Endodermal cell (in vitro differentiated cells): Measurements from ENCODE around the gene RPN1. TPM values are rescaled to one million over a fixed set of nuclear protein-coding genes. Genes with fewer than 3 reads are reported as not detected.

ENCODE experiments used
- DNase-seq: peaks from one replicate; pipeline ENCODE4 v3.0.0-alpha.2; 2017
- H3K27ac ChIP-seq: 2 replicates; pipeline ENCODE4 v1.5.1; 2013; ENCODE audit warnings: mild to moderate bottlenecking, low read depth, low read length, moderate library complexity
- H3K27me3 ChIP-seq: 2 replicates; pipeline ENCODE4 v1.6.1; 2013; ENCODE audit warnings: mild to moderate bottlenecking, low read length, moderate library complexity; ENCODE audit not compliant: insufficient read depth, control insufficient read depth, poor library complexity, severe bottlenecking
- H3K36me3 ChIP-seq: 2 replicates; pipeline ENCODE4 v1.7.0; 2013; ENCODE audit warnings: mild to moderate bottlenecking, low read length, moderate library complexity; ENCODE audit not compliant: control insufficient read depth, insufficient read depth
- H3K4me1 ChIP-seq: one replicate; pipeline ENCODE4 v1.7.0; 2013; ENCODE audit warnings: low read length; ENCODE audit not compliant: control insufficient read depth, insufficient read depth
- H3K4me3 ChIP-seq: 2 replicates; pipeline ENCODE4 v1.5.1; 2013; ENCODE audit warnings: mild to moderate bottlenecking, low read length, moderate library complexity
- H3K9ac ChIP-seq: 2 replicates; pipeline ENCODE4 v1.6.1; 2013; ENCODE audit warnings: mild to moderate bottlenecking, low read length, moderate library complexity; ENCODE audit not compliant: poor library complexity, severe bottlenecking; ENCODE audit errors: extremely low read depth
- H3K9me3 ChIP-seq: 2 replicates; pipeline ENCODE4 v1.6.1; 2013; ENCODE audit warnings: mild to moderate bottlenecking, low read length, moderate library complexity; ENCODE audit not compliant: control insufficient read depth
- H3K27ac Mint-ChIP-seq: 2 replicates; pipeline ENCODE4 v1.8.0; 2020; ENCODE audit warnings: mixed read lengths
- H3K27me3 Mint-ChIP-seq: 2 replicates; pipeline ENCODE4 v1.8.0; 2021; ENCODE audit warnings: mild to moderate bottlenecking, mixed read lengths; ENCODE audit not compliant: insufficient read depth
- H3K36me3 Mint-ChIP-seq: 2 replicates; pipeline ENCODE4 v1.8.0; 2020; ENCODE audit warnings: low read depth, mixed read lengths
- H3K4me1 Mint-ChIP-seq: 2 replicates; pipeline ENCODE4 v1.8.0; 2020; ENCODE audit warnings: mixed read lengths
- H3K4me3 Mint-ChIP-seq: 2 replicates; pipeline ENCODE4 v1.8.0; 2020; ENCODE audit warnings: mild to moderate bottlenecking, moderate library complexity, mixed read lengths
- H3K9me3 Mint-ChIP-seq: 2 replicates; pipeline ENCODE4 v1.8.0; 2020; ENCODE audit warnings: mild to moderate bottlenecking, mixed read lengths
- WGBS, 2 experiments: methylation state at CpG; one replicate each; pipeline versions ENCODE4 v1.1.5 to v1.1.7; 2013; ENCODE audit warnings: missing lambda C conversion rate in 2 of 2, mixed read lengths in 1 of 2; ENCODE audit not compliant: insufficient coverage in 1 of 2, insufficient read length in 1 of 2; 5-methylcytosine and 5-hydroxymethylcytosine counted together
- total RNA-seq, 2 donors: library from RNA; stranded (reverse); fragmentation: NEBNext Ultra II Directional in 1 of 2; extraction: Animal tissue kit (Norgen Biotek cat#: 25700) in 1 of 2; gene quantifications; 2 replicates in 1 of 2; 3 replicates in 1 of 2; pipeline ENCODE4 v1.2.1, GENCODE V29; 2021
- TF ChIP-seq, protein P1 (sequence below): fragments of 200-600 bp; sonication (generic); conservative IDR thresholded peaks from 2 replicates; pipeline ENCODE4 v1.5.0; 2021; ENCODE audit warnings: antibody characterized with exemption, mild to moderate bottlenecking

Gene RPN1
- total RNA-seq, 2 donors from 2014 or later = 197 to 210 TPM

DNA sequence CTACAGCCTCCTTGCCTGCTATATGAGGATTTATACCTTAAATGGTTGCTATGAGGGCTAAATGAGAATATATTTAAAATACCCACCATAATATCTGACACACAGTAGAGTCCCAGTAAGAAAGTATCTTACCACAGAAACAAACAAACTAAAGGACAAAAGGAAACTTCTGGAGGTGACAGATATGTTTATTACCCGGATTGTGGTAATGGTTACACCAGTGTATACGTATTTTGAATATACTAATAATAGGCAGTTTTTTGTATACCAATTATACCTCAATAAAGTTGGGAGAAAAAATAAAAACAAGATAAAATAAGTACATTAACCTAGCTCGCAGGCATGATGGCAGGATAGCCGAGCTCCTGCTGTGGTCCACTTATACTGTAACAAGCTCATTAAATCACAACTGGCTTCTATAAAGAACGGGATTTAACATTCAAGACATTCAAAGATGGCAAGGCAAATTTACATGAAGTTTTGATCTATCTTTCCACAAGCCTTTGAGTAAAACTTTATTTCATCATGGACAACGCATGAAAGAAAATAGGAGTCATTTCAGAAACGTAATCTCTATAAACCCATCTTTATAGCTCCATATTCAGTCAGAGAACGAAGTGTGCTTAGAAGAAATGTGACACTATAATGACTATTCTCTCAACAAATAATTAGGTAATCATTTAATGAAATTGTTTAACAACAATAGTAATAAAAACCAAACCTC, 1.5 kb downstream of the RPN1 start:
- Mint-ChIP-seq H3K4me1 (peaks cover 9% of the 10 kb centered on the region), H3K4me3 (peak overlapping the region; percentile 81), H3K9me3 (peaks cover 8% of the 10 kb centered on the region), H3K27me3 (no peaks in the 10 kb centered on the region), H3K27ac (peak overlapping the region; percentile 81), H3K36me3 (peaks cover 18% of the 10 kb centered on the region)
- TF ChIP-seq, protein P1, sequence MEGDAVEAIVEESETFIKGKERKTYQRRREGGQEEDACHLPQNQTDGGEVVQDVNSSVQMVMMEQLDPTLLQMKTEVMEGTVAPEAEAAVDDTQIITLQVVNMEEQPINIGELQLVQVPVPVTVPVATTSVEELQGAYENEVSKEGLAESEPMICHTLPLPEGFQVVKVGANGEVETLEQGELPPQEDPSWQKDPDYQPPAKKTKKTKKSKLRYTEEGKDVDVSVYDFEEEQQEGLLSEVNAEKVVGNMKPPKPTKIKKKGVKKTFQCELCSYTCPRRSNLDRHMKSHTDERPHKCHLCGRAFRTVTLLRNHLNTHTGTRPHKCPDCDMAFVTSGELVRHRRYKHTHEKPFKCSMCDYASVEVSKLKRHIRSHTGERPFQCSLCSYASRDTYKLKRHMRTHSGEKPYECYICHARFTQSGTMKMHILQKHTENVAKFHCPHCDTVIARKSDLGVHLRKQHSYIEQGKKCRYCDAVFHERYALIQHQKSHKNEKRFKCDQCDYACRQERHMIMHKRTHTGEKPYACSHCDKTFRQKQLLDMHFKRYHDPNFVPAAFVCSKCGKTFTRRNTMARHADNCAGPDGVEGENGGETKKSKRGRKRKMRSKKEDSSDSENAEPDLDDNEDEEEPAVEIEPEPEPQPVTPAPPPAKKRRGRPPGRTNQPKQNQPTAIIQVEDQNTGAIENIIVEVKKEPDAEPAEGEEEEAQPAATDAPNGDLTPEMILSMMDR = no peak
- peak overlapping the region; percentile 92 for H3K4me3 ChIP-seq
- 53 to 59% methylated on average over 3 to 5 of the region's 8 CpGs for WGBS, 2 experiments
- peak overlapping the region; percentile 97 for H3K9ac ChIP-seq
- H3K27me3 ChIP-seq = no peaks in the 10 kb centered on the region
- H3K27ac ChIP-seq = no peak overlapping the region
- DNase-seq = no peak
- H3K4me1 ChIP-seq = no peaks in the 10 kb centered on the region
- peaks cover 28% of the 10 kb centered on the region for H3K36me3 ChIP-seq
- H3K9me3 ChIP-seq = peaks cover 5% of the 10 kb centered on the region

DNA sequence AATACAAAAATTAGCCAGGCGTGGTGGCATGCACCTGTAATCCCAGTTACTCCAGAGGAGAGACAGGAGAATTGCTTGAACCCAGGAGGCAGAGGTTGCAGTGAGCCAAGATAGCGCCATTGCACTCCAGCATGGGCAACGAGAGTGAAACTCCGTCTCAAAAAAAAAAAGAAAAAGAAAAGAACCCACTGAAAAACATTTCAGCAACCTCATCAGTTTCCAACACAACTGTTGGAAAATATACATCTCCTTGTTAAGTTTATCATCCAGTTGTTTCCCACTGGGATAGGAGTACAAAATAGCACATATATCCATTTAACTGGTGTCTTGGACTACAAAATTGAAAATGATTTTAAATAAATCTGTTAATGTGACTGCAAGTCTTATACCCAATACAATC, 2.2 kb downstream of the RPN1 start:
- DNase-seq = no peak
- Histone ChIP-seq H3K36me3 (peaks cover 31% of the 10 kb centered on the region), H3K4me3 (peak overlapping the region; percentile 92), H3K27me3 (no peaks in the 10 kb centered on the region), H3K9ac (no peak overlapping the region), H3K9me3 (peaks cover 5% of the 10 kb centered on the region), H3K4me1 (no peaks in the 10 kb centered on the region), H3K27ac (no peak overlapping the region)
- Mint-ChIP-seq H3K9me3 (peaks cover 8% of the 10 kb centered on the region), H3K27me3 (no peaks in the 10 kb centered on the region), H3K4me3 (peak overlapping the region; percentile 81), H3K4me1 (peaks cover 9% of the 10 kb centered on the region), H3K36me3 (peaks cover 24% of the 10 kb centered on the region), H3K27ac (no peak overlapping the region)
- TF ChIP-seq, protein P1 = no peak
- WGBS, 2 experiments = 98 to 100% methylated on average over 2 to 4 of the region's 4 CpGs

DNA sequence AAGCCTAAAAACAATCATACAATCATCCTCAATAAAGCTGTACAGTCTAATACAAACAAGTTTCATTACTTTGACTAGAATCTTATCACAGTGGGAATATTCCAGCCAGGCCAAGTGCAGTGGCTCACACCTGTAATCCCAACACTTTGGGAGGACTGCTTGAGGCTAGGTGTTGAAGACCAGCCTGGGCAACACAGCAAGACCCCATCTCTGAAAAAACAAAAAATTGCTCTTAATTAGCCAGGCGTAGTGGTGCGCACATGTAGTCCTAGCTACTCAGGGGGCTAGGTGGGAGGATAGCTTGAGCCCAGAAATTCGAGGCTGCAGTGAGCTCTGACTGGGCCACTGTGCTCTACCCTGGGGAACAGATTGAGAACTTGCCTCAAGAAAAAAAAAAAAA, 3.3 kb downstream of the RPN1 start:
- no peaks in the 10 kb centered on the region for H3K27me3 ChIP-seq
- peaks cover 9% of the 10 kb centered on the region for H3K4me1 Mint-ChIP-seq
- no peak for DNase-seq
- WGBS, 2 experiments = 96 to 100% methylated on average over 3 of the region's 3 CpGs
- H3K36me3 Mint-ChIP-seq = peaks cover 34% of the 10 kb centered on the region
- no peak overlapping the region for H3K4me3 Mint-ChIP-seq
- peaks cover 6% of the 10 kb centered on the region for H3K9me3 Mint-ChIP-seq
- no peak overlapping the region for H3K27ac ChIP-seq
- peaks cover 5% of the 10 kb centered on the region for H3K9me3 ChIP-seq
- no peak overlapping the region for H3K4me3 ChIP-seq
- no peaks in the 10 kb centered on the region for H3K4me1 ChIP-seq
- no peak overlapping the region for H3K9ac ChIP-seq
- H3K27me3 Mint-ChIP-seq = no peaks in the 10 kb centered on the region
- TF ChIP-seq, protein P1 = no peak
- H3K27ac Mint-ChIP-seq = no peak overlapping the region
- H3K36me3 ChIP-seq = peaks cover 39% of the 10 kb centered on the region
